DMS79 treated with DMSO at 0.1 percent for 48 hours (cell line): ENCODE measurements around the gene LMX1B.
"Not testable (repeated sequence)": the region's sequence is repeated elsewhere in the genome, so short reads cannot be mapped to it uniquely, and the experiment has no call there.

Experiments
- DNase-seq: peaks from one replicate; lab custom pipeline; 2025; lab: John Stamatoyannopoulos, UW

Gene LMX1B

GRCh38 chr9:126719618-126720031, 105.9 kb downstream of the LMX1B start:
- peak; percentile 70 for DNase-seq

- DNase-seq: no peak
Observed at GRCh38 chr9:126720036-126720435, 106.3 kb downstream of the LMX1B start.

DNA sequence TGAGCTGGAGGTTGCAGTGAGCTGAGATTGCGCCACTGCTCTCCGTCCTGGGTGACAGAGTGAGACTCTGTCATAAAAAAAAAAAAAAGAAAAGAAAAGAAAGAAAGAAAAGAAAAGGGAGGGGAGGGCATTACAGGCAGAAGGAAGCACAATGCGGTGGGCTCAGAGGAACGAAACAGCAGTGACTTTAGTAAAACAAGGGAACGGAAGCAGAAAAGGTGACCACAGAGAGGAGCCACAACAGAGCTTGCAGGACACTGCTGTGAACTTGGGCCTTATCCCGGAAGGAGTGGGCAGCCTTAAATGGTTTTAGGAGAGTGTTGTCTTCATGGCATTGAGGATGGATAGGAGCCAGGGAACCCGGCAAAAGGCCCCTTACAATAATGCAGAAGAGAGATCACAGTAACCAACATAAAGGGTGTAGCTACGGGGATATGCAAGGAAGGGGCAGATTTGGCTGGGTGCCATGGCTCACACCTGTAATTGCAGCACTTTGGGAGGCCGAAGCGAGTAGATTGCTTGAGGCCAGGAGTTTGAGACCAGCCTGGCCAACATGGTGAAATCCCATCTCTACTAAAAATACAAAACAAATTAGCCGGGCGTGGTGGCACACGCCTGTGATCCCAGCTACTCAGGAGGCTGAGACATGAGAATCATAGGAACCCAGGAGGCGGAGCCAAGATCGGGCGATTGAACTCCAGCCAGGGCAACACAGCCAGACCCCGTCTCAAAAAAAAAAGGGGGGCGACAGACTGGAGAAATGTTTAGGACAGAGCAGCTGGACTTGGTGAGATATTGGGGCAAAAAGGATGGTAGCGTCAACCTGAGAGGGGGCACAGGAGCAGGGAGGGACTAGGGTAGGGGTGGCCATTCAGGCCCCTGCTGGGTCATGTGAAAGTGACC, 107.2 kb downstream of the LMX1B start:
- DNase-seq: no peak

DNA sequence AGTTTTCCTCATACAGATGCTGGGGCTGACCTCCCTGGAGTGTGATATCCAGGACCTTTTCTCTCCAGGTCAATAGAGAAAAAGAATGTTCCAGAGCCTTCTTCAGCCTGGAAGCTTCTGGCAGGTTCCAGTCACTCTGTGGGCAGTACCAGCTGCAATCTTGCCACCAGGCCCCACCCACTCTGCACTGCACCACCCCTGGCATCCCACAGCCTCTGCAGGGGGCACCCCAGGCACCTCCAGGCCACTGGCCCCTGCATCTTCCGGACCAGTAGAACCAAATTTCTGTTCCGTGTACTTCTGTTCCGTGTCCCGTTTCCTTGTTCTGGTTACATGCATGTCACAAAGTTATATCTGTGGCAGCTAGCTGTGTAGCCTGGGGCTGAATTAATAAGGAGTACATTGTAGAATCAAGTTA, 107.8 kb downstream of the LMX1B start:
- no peak for DNase-seq

GRCh38 chr9:126722252-126722921, 108.7 kb downstream of the LMX1B start:
- DNase-seq: no peak

DNA sequence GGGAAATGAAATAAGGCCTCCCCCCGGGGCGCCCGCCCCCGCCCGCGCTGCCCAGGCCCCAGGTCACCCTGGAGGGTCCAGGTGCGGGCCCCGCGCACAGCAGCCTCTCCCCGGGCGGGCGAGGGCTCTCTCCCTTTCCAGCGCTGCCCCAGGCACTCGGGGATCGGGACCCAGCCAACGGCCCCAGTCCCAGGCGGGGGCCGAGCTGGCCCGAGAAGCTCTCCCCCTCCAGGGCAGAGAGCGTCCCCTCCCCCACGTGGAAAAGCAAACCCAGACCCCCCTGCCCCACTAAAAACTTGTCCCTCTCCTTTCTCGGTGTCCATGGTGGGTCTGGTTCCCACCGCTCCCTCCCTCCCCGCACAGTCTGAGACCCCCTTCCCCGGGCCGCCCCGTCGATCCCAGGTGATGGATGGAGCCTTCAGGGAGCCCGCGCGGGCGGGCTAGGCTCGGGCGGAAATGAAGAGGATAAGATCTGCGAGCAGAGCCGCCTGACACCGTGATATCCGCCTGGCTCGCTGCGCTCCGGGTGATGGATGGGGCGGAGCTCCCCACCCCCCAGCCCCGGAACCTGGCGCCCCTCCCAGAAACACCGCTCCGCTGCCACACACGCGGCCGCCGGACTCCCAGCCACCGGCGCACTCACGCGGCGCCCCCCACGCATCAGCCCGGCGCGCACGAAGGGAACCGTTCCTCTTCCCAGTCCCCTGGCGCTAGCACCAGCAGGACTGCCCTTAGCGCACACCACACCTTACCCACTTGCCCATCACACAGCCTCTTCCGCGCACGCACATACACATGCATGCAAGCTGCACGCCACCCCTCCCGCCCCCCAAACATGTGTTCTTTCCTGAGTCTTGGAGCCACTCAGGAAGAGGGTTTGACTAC, 109.4 kb downstream of the LMX1B start:
- DNase-seq: no peak

- no peak for DNase-seq
Observed at GRCh38 chr9:126723807-126724172, 110.1 kb downstream of the LMX1B start.

DNA sequence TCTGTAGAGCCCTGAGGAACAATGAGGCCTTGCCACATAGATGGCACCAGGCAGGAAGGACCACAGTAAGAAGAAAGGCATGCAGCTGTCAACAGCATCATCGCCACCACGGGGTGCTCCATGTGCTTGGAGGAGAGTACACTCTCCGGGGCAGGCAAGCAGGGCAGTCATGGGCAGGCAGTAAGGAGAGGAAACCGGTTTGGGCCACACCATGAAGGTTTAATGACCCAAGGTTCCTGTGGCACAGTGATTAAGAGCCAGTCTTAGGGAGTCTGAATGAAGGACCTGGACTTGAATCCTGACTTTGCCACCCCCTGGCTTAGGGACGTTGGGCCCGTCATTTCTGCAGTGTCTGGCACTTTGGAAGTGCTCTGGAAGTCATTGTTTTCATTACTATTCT, 110.5 kb downstream of the LMX1B start:
- no peak for DNase-seq

GRCh38 chr9:126725485-126725884, 111.8 kb downstream of the LMX1B start:
- DNase-seq: not testable (repeated sequence)

DNA sequence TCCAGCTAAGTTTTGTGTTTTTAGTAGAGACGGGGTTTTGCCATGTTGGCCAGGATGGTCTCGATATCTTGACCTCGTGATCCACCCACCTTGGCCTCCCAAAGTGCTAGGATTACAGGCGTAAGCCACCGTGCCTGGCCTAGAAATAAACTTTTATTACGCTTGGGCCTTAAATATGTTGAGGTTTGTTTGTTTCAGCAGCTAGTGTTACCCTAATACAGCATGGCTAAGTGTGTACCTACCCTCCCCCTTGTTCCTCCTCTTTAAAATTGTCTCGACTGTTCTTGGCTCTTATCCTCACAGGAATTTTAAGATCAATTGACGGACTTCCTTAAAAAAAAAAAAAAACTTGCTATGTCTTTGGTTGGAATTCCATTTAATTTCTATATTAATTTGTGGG, 114.5 kb downstream of the LMX1B start:
- not testable (repeated sequence) for DNase-seq

GRCh38 chr9:126730592-126730991, 116.9 kb downstream of the LMX1B start:
- DNase-seq: not testable (repeated sequence)

DNA sequence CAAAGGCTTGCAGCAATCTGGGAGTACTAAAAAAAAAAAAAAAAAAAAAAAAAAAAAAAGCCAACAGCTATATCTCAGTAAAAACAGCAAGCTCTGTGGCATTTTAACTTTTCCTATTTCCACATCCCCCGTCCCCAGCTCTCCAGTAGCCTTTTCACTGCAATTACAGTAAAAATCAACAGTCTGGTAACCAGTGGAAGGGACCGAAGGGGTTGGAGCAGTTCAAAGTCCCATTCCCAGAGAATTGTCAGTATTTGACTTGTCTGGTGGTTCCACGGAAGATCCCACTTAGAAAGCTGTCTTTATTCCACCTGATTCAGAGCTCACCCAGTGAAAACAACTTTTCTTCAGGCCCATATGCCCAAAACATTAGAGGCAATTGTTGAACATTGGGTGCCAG, 119.3 kb downstream of the LMX1B start:
- DNase-seq: no peak

GRCh38 chr9:126734877-126735276, 121.1 kb downstream of the LMX1B start:
- DNase-seq: no peak

DNA sequence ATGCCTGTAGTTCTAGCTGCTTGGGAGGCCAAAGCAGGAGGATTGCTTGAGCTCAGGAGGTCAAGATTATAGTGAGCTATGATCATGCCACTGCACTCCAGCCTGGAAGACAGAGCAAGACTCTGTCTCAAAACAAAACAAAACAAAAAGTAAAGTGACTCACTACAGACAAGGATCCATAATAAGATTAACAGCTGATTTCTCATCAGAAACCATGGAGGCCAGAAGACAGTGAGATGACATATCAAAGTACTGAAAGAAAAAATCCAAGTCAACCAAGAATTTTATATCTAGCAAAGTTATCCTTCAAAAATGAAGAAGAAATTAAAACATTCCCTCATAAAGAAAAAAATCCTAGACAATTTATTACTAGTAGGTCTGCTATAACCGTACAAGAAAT, 121.8 kb downstream of the LMX1B start:
- DNase-seq: no peak

DNA sequence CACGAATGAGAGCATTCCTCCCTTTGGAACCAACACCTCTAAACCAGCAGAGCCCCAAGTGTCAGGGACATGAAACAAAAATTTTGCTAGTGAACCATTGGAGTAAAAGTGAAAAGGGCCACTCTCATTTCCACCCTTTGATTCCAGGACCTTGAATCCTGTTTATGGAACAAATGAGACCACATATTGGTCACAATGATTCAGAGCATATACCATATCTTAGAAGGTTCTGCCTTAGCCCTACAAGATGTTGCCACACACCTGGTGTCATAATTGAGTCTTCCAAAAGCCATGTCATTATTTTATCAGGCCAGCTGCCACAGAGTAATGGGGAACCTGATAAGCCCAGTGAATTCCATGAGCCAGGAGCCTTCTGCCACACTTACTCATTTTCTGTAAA, 124.8 kb downstream of the LMX1B start:
- DNase-seq: no peak

- DNase-seq: no peak
Observed at GRCh38 chr9:126743041-126743440, 129.3 kb downstream of the LMX1B start.

DNA sequence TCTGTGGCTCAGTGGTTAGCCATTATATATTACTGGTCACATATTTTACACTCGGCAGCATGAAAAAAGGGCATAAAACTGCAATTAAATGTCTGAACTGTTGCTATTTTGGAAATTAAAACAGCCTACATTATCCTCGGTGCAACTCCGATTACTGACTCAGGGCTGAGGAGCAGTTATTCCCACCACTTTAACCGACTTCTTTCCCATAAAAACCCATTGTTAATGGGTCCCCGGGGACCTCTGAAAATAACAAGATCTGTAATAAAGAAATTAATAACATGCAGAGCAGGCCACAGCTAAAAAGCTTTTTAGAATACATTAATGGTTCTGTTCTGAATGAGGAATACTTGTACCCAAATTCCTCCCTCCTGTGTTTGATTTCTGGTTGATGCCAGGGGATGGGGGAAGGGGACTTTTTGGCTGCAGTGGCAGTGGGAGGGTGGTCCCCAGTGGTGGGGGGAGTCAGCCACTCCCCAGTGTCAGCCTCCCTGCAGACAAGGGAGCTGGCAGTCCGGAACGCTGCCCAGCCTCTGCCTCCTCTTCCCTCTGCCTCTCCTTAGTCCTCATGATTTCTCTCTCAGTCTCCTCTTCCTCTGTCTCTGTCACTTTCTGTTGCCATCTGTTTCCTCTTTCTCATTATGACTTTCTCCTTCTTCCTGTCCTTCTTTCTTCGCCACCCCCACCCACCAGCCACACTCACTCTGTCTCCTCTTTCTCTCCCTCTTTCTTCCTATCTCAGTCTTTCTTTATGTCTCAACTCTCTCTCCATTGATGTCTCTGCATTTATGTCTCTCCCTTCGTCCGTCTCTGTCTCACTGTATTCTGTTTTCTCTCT, 132.1 kb downstream of the LMX1B start:
- DNase-seq: no peak
